Transverse colon (tissue), 3 donors: ENCODE measurements around the gene SEPTIN5.

Experiments used
- POLR2A ChIP-seq: fragments of 450-650 bp; IDR thresholded peaks from one replicate; pipeline ENCODE4 v1.6.1; 2016; ENCODE audit warnings: antibody characterized with exemption, mild to moderate bottlenecking, moderate library complexity
- TF ChIP-seq, protein P1 (sequence below), 5 experiments: fragments of 200-600 bp in 3 of 5; fragments of 450-650 bp in 2 of 5; sonication (generic) in 3 of 5; IDR thresholded peaks; 1 replicate in 2 of 5; 2 replicates in 3 of 5; pipeline ENCODE4 v1.5.1; 2016 to 2017; ENCODE audit warnings: antibody characterized with exemption in 5 of 5, inconsistent platforms in 3 of 5, mild to moderate bottlenecking in 2 of 5, moderate library complexity in 1 of 5

DNA sequence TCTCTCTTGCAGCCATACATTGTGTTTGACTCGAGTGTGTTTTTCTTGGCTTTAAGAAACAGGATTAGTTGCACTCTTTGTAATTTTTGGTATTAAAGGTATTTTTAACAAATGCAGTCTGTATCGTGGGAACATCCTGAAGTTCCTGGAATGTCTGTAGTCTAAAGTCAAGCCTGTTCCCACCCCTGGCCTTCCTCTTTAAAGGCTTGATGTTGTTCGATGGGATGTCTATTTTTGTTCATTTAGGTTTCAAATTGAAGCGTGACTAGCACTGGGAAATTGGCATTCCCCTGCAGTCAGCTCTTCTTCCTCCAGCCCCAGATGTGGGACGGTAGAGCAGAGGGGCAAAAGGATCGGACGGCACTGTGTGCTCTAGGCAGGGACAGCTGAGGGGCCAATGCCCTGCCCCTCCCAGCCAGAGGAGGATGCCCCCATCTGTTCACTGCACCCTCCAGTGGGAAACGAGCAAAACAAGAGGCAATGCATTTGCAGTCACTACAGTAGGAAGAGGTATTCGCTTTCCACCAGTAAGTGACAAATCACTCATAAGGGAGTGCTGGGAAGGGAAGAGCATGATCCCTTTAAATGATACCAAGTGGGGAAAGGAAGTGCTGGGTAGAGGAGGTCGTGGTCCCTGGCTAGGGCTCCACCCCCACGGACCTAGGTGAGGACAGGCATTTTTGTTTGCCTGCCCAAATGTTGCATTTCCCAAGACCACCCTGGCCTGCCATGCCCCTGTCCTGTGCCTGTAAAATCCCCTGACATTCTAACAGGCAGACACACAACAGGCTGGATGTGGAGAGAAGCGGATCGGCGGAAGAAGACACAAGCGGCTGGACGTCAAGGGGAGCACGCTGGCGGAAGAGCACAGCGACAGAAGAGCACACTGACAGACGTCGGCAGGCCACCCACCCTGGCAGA is 47.4 kb upstream of the SEPTIN5 start:
- TF ChIP-seq, protein P1, sequence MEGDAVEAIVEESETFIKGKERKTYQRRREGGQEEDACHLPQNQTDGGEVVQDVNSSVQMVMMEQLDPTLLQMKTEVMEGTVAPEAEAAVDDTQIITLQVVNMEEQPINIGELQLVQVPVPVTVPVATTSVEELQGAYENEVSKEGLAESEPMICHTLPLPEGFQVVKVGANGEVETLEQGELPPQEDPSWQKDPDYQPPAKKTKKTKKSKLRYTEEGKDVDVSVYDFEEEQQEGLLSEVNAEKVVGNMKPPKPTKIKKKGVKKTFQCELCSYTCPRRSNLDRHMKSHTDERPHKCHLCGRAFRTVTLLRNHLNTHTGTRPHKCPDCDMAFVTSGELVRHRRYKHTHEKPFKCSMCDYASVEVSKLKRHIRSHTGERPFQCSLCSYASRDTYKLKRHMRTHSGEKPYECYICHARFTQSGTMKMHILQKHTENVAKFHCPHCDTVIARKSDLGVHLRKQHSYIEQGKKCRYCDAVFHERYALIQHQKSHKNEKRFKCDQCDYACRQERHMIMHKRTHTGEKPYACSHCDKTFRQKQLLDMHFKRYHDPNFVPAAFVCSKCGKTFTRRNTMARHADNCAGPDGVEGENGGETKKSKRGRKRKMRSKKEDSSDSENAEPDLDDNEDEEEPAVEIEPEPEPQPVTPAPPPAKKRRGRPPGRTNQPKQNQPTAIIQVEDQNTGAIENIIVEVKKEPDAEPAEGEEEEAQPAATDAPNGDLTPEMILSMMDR (IDR thresholded peaks at IDR 0.05) = no peak
- no peak for TF ChIP-seq POLR2A
